ENCODE results near the gene NUP153. TPM values are rescaled to one million over a fixed set of nuclear protein-coding genes. Genes with fewer than 3 reads are reported as not detected.

NUP153 gene
- total and polyA plus RNA-seq, 2 donors (not counting 1 experiment from before 2014, with no cell fraction given): 17.9 to 70.5 TPM

DNA sequence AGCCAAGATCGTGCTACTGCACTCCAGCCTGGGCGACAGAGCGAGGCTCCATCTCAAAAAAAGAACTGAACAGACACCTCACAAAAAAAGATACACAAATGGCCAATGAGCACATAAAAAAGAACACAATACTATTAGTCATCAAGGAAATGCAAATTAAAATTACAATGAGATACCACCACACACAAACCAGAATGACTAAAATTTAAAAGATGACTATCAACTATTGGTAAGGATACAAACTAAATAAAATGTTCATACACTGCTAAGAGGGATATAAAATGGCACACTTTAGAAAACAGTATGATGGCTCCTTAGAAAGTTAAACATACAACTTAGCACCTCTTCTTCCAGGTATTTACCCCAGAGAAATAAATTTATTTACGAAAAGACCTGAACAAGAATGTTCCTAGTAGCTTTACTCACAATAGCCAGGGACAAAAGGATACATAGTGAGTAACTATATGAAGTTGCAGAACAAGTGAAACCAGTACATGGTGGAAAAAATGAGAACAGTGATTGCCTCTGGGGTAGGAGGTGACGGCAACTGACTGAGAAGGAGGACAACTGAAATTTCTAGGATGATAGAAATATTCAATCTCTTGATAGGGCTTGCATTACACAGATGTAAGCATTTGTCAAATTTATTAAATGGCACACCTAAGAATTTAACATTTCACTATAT lies 53.4 kb downstream of the NUP153 start:
- ATAC-seq (ENCODE audit: low read depth): no peak
- Mint-ChIP-seq H3K27me3 (no peaks in the 10 kb centered on the region), H3K27ac (no peak overlapping the region), H3K4me1 (peaks cover 3% of the 10 kb centered on the region), H3K9me3 (ENCODE audit: insufficient read depth) (no peaks in the 10 kb centered on the region), H3K4me3 (no peak overlapping the region)
- Histone ChIP-seq H2AFZ (ENCODE audit: insufficient read depth, low read depth, low read length, poor library complexity, severe bottlenecking) (no peak overlapping the region), H3K4me1 (ENCODE audit: control insufficient read depth in 2 of 2, insufficient read depth in 2 of 2, low read length in 2 of 2) (no peaks in the 10 kb centered on the region), H3K36me3 (replicated peaks in 1 of 2; ENCODE audit: control extremely low read depth in 1 of 2, control insufficient read depth in 1 of 2, extremely low read depth in 1 of 2, insufficient read depth in 2 of 2, low read length in 1 of 2) (peaks cover 8 to 54% of the 10 kb centered on the region in 2 experiments), H4K20me1 (ENCODE audit: control insufficient read depth, insufficient read depth, low read length, poor library complexity, severe bottlenecking) (peaks cover 27% of the 10 kb centered on the region), H3K4me3 (ENCODE audit: control extremely low read depth in 1 of 5, extremely low read depth in 1 of 5, insufficient read depth in 1 of 5, low read depth in 2 of 5, low read length in 4 of 5) (no peak overlapping the region), H3K9ac (ENCODE audit: low read length) (no peak overlapping the region), H3K27me3 (replicated peaks in 1 of 4; ENCODE audit: control extremely low read depth in 1 of 4, control insufficient read depth in 3 of 4, insufficient read depth in 4 of 4, low read length in 3 of 4) (no peaks in the 10 kb centered on the region), H3K4me2 (replicated peaks; ENCODE audit: low read depth, low read length, poor library complexity, severe bottlenecking) (no peak overlapping the region), H3K79me2 (ENCODE audit: control insufficient read depth, insufficient read depth, low read length) (peaks cover 22% of the 10 kb centered on the region), H3K27ac (ENCODE audit: low read length in 2 of 2) (no peak overlapping the region), H3K9me3 (ENCODE audit: control extremely low read depth in 1 of 3, control insufficient read depth in 2 of 3, insufficient read depth in 1 of 3, low read length in 2 of 3) (no peaks in the 10 kb centered on the region)
- no peak for TF ChIP-seq EZH2 (IDR thresholded peaks at IDR 0.05; ENCODE audit: borderline replicate concordance, insufficient read depth, low read depth, low read length, poor library complexity, severe bottlenecking)
- TF ChIP-seq, protein P1, sequence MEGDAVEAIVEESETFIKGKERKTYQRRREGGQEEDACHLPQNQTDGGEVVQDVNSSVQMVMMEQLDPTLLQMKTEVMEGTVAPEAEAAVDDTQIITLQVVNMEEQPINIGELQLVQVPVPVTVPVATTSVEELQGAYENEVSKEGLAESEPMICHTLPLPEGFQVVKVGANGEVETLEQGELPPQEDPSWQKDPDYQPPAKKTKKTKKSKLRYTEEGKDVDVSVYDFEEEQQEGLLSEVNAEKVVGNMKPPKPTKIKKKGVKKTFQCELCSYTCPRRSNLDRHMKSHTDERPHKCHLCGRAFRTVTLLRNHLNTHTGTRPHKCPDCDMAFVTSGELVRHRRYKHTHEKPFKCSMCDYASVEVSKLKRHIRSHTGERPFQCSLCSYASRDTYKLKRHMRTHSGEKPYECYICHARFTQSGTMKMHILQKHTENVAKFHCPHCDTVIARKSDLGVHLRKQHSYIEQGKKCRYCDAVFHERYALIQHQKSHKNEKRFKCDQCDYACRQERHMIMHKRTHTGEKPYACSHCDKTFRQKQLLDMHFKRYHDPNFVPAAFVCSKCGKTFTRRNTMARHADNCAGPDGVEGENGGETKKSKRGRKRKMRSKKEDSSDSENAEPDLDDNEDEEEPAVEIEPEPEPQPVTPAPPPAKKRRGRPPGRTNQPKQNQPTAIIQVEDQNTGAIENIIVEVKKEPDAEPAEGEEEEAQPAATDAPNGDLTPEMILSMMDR (IDR thresholded peaks at IDR 0.05): no peak
- DNase-seq: no peak
- intact Hi-C loops (cut with micrococcal nuclease): no loop called here
- WGBS (ENCODE audit: insufficient coverage): 75% methylated on average over 3 of the region's 5 CpGs
- ChIA-PET CTCF (interaction anchor here (0.9 kb wide), 1 partner anchor 16 kb away, joined by 5 read pairs; no protein-coding TSS in a partner anchor), POLR2A (no interaction called here)

DNA sequence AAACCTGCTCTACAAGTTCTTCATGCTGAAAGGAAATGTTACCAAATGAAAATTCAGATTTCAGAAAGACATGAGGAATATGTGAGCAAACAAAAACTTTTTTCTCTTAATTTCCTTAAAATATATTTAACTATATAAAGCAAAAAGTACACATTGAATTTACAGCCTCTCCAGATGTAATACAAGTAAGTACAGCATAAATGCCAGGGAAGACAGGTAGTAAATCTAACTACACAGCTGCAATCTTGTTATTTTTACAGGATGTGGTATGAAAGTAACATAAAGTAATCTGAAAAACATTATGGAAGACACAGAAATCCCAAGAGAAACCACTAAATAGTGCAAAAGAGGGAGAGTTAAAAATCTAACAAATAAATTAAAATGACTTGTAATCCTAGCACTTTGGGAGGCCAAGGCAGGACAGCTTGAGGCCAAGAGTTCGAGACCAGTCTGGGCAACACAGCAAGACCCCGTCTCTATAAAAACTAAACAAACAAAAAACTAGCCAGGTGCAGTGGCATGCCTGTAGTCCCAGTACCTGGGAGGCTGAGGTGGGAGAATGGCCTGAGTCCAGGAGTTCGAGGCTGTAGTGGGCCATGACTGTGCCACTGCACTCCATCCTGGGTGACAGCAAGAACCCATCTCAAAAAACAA lies 55.9 kb downstream of the NUP153 start:
- Histone ChIP-seq H3K27me3 (replicated peaks in 1 of 4; ENCODE audit: control extremely low read depth in 1 of 4, control insufficient read depth in 3 of 4, insufficient read depth in 4 of 4, low read length in 3 of 4) (no peaks in the 10 kb centered on the region), H3K27ac (ENCODE audit: low read length in 2 of 2) (no peak overlapping the region), H3K9me3 (ENCODE audit: control extremely low read depth in 1 of 3, control insufficient read depth in 2 of 3, insufficient read depth in 1 of 3, low read length in 2 of 3) (no peaks in the 10 kb centered on the region), H2AFZ (ENCODE audit: insufficient read depth, low read depth, low read length, poor library complexity, severe bottlenecking) (no peak overlapping the region), H3K9ac (ENCODE audit: low read length) (no peak overlapping the region), H3K79me2 (ENCODE audit: control insufficient read depth, insufficient read depth, low read length) (peaks cover 10% of the 10 kb centered on the region), H3K4me2 (replicated peaks; ENCODE audit: low read depth, low read length, poor library complexity, severe bottlenecking) (no peak overlapping the region), H3K36me3 (replicated peaks in 1 of 2; ENCODE audit: control extremely low read depth in 1 of 2, control insufficient read depth in 1 of 2, extremely low read depth in 1 of 2, insufficient read depth in 2 of 2, low read length in 1 of 2) (peaks cover 15 to 58% of the 10 kb centered on the region in 2 experiments), H3K4me3 (ENCODE audit: control extremely low read depth in 1 of 5, extremely low read depth in 1 of 5, insufficient read depth in 1 of 5, low read depth in 2 of 5, low read length in 4 of 5) (no peak overlapping the region), H3K4me1 (ENCODE audit: control insufficient read depth in 2 of 2, insufficient read depth in 2 of 2, low read length in 2 of 2) (no peaks in the 10 kb centered on the region), H4K20me1 (ENCODE audit: control insufficient read depth, insufficient read depth, low read length, poor library complexity, severe bottlenecking) (peaks cover 9% of the 10 kb centered on the region)
- ChIA-PET POLR2A (no interaction called here), CTCF (interaction anchor here (1.2 to 1.5 kb wide), 2 partner anchors 153 to 167 kb away, joined by 3 read pairs; no protein-coding TSS in a partner anchor)
- intact Hi-C loops (cut with micrococcal nuclease): no loop called here
- no peak for TF ChIP-seq EZH2 (IDR thresholded peaks at IDR 0.05; ENCODE audit: borderline replicate concordance, insufficient read depth, low read depth, low read length, poor library complexity, severe bottlenecking)
- TF ChIP-seq, protein P1 (IDR thresholded peaks at IDR 0.05): no peak
- 100% methylated on average over 2 of the region's 3 CpGs for WGBS (ENCODE audit: insufficient coverage)
- DNase-seq (no peak), ATAC-seq (ENCODE audit: low read depth) (no peak)
- H3K4me1 Mint-ChIP-seq: peaks cover 3% of the 10 kb centered on the region
- H3K27me3 Mint-ChIP-seq: no peaks in the 10 kb centered on the region
- no peak overlapping the region for H3K4me3 Mint-ChIP-seq
- H3K9me3 Mint-ChIP-seq (ENCODE audit: insufficient read depth): no peaks in the 10 kb centered on the region
- H3K27ac Mint-ChIP-seq: no peak overlapping the region
